CD14-positive monocyte (primary cell): ENCODE results near the gene LRRC3. TPM values are rescaled to one million over a fixed set of nuclear protein-coding genes. Genes with fewer than 3 reads are reported as not detected.

ENCODE experiments used
- DNase-seq, 3 donors: peaks; one replicate each; pipeline ENCODE4 v3.0.0-alpha.2; 2011 to 2022
- H2AFZ ChIP-seq: 2 replicates; pipeline ENCODE4 v1.6.0; 2012; ENCODE audit warnings: mild to moderate bottlenecking, low read depth, low read length, inconsistent platforms; ENCODE audit not compliant: insufficient read depth, poor library complexity, severe bottlenecking
- H3K27ac ChIP-seq, 2 donors: 1 replicate in 1 of 2; 2 replicates in 1 of 2; pipeline ENCODE4 v1.5.1; 2012 to 2013; ENCODE audit warnings: low read length in 2 of 2, control low read depth in 1 of 2, inconsistent platforms in 1 of 2, low read depth in 1 of 2, mild to moderate bottlenecking in 1 of 2
- H3K27me3 ChIP-seq, 2 donors: one replicate each; pipeline versions ENCODE4 v1.6.0 to v1.6.1; 2011 to 2013; ENCODE audit warnings: low read length in 2 of 2; ENCODE audit not compliant: control insufficient read depth in 2 of 2, insufficient read depth in 2 of 2
- H3K36me3 ChIP-seq, 2 donors: replicated peaks in 1 of 2; 1 replicate in 1 of 2; 2 replicates in 1 of 2; pipeline versions ENCODE4 v1.5.1 to v1.6.1; 2012 to 2013; ENCODE audit warnings: low read length in 2 of 2, control low read depth in 1 of 2, inconsistent platforms in 1 of 2, mild to moderate bottlenecking in 1 of 2; ENCODE audit not compliant: insufficient read depth in 2 of 2, control insufficient read depth in 1 of 2
- H3K4me1 ChIP-seq, 2 donors: 1 replicate in 1 of 2; 2 replicates in 1 of 2; pipeline versions ENCODE4 v1.5.1 to v1.6.1; 2012 to 2013; ENCODE audit warnings: low read length in 2 of 2, control low read depth in 1 of 2, inconsistent platforms in 1 of 2, mild to moderate bottlenecking in 1 of 2, moderate library complexity in 1 of 2; ENCODE audit not compliant: insufficient read depth in 2 of 2, control insufficient read depth in 1 of 2
- H3K4me2 ChIP-seq: replicated peaks from 2 replicates; pipeline ENCODE3; 2012; ENCODE audit warnings: low read length, moderate library complexity, mild to moderate bottlenecking; ENCODE audit not compliant: poor library complexity, severe bottlenecking; ENCODE audit errors: extremely low read depth
- H3K4me3 ChIP-seq, 3 experiments: fragments of 200-600 bp in 1 of 3; sonication (generic) in 1 of 3; replicated peaks in 1 of 3; 1 replicate in 2 of 3; 2 replicates in 1 of 3; pipeline ENCODE4 v1.5.1; 2011 to 2013; ENCODE audit warnings: low read length in 3 of 3, mild to moderate bottlenecking in 3 of 3, control low read depth in 2 of 3, low read depth in 2 of 3, inconsistent platforms in 1 of 3, moderate library complexity in 1 of 3
- H3K79me2 ChIP-seq: 2 replicates; pipeline ENCODE4 v1.6.0; 2012; ENCODE audit warnings: mild to moderate bottlenecking, control low read depth, inconsistent platforms, low read length, moderate library complexity; ENCODE audit not compliant: insufficient read depth
- H3K9ac ChIP-seq: 2 replicates; pipeline ENCODE4 v1.6.0; 2017; ENCODE audit warnings: low read length, mild to moderate bottlenecking; ENCODE audit not compliant: insufficient read depth, poor library complexity, severe bottlenecking
- H3K9me3 ChIP-seq, 2 donors: replicated peaks in 1 of 2; 1 replicate in 1 of 2; 2 replicates in 1 of 2; pipeline versions ENCODE4 v1.5.1 to v1.6.1; 2012 to 2013; ENCODE audit warnings: low read length in 2 of 2, control low read depth in 1 of 2; ENCODE audit not compliant: control insufficient read depth in 1 of 2, insufficient read depth in 1 of 2
- H4K20me1 ChIP-seq: 2 replicates; pipeline ENCODE4 v1.6.0; 2012; ENCODE audit warnings: mild to moderate bottlenecking, low read length, control low read depth, moderate library complexity; ENCODE audit not compliant: insufficient read depth
- H3K27ac Mint-ChIP-seq, 7 donors: one replicate each; pipeline ENCODE4 v1.8.0; 2020; ENCODE audit warnings: mild to moderate bottlenecking in 7 of 7, mixed read lengths in 7 of 7, moderate library complexity in 6 of 7, inconsistent platforms in 2 of 7
- H3K27me3 Mint-ChIP-seq, 3 donors: one replicate each; pipeline ENCODE4 v1.8.0; 2021 to 2022; ENCODE audit warnings: low read depth in 3 of 3, mild to moderate bottlenecking in 3 of 3, mixed read lengths in 3 of 3, moderate library complexity in 3 of 3, inconsistent platforms in 1 of 3
- H3K36me3 Mint-ChIP-seq, 2 donors: one replicate each; pipeline ENCODE4 v1.8.0; 2020; ENCODE audit warnings: mixed read lengths in 2 of 2, inconsistent platforms in 1 of 2, mild to moderate bottlenecking in 1 of 2
- H3K4me1 Mint-ChIP-seq: one replicate; pipeline ENCODE4 v1.8.0; 2020; ENCODE audit warnings: mild to moderate bottlenecking, mixed read lengths
- H3K4me3 Mint-ChIP-seq, 2 donors: one replicate each; pipeline ENCODE4 v1.8.0; 2020; ENCODE audit warnings: mild to moderate bottlenecking in 2 of 2, mixed read lengths in 2 of 2, moderate library complexity in 1 of 2
- H3K9me3 Mint-ChIP-seq, 7 donors: one replicate each; pipeline ENCODE4 v1.8.0; 2020 to 2022; ENCODE audit warnings: mixed read lengths in 7 of 7, mild to moderate bottlenecking in 6 of 7, moderate library complexity in 6 of 7, inconsistent platforms in 2 of 7
- WGBS: methylation state at CpG from one replicate; pipeline ENCODE4 v1.1.5; 2013; ENCODE audit warnings: missing lambda C conversion rate; ENCODE audit not compliant: insufficient coverage; 5-methylcytosine and 5-hydroxymethylcytosine counted together
- intact Hi-C, 2 donors: fragments of 100-400 bp; cut with micrococcal nuclease; formaldehyde crosslinking; loops; one replicate each; pipeline versions ENCODE4 v1.15.0 to v1.15.1; 2023
- polyA plus RNA-seq, 3 donors: library from polyadenylated mRNA; depleted of rRNA in 1 of 3; unstranded in 2 of 3; stranded (reverse) in 1 of 3; fragments of 300-500 nt in 2 of 3; fragments of >200 nt in 1 of 3; fragmentation: Illumina TruSeq in 2 of 3; gene quantifications; 1 replicate in 2 of 3; 2 replicates in 1 of 3; pipeline ENCODE4 v1.2.3, GENCODE V29; 2012 to 2021
- TF ChIP-seq, protein P1 (sequence below): fragments of 200-600 bp; IDR thresholded peaks from one replicate; pipeline ENCODE4 v1.8.0; 2022; ENCODE audit warnings: antibody characterized with exemption, mild to moderate bottlenecking

The LRRC3 gene
- polyA plus RNA-seq, 3 donors: 0.30 to 0.59 (median 0.41) TPM

- H3K36me3 Mint-ChIP-seq: no peaks in the 10 kb centered on the region
- Histone ChIP-seq H4K20me1 (no peaks in the 10 kb centered on the region), H3K79me2 (no peaks in the 10 kb centered on the region), H3K4me3 (no peak overlapping the region), H3K4me1 (peaks cover 9 to 23% of the 10 kb centered on the region in 2 donors), H3K4me2 (no peak overlapping the region), H3K27me3 (peaks cover 0 to 3% of the 10 kb centered on the region in 2 donors), H2AFZ (no peak overlapping the region), H3K27ac (no peak overlapping the region), H3K36me3 (no peaks in the 10 kb centered on the region), H3K9ac (no peak overlapping the region), H3K9me3 (peaks cover 0 to 5% of the 10 kb centered on the region in 2 donors)
- WGBS: 85% methylated on average over 4 of the region's 9 CpGs
- H3K27me3 Mint-ChIP-seq: peaks cover 4 to 20% (median 10%) of the 10 kb centered on the region in 3 donors
- peaks cover 0 to 8% (median 5%) of the 10 kb centered on the region in 7 donors for H3K9me3 Mint-ChIP-seq
- TF ChIP-seq, protein P1, sequence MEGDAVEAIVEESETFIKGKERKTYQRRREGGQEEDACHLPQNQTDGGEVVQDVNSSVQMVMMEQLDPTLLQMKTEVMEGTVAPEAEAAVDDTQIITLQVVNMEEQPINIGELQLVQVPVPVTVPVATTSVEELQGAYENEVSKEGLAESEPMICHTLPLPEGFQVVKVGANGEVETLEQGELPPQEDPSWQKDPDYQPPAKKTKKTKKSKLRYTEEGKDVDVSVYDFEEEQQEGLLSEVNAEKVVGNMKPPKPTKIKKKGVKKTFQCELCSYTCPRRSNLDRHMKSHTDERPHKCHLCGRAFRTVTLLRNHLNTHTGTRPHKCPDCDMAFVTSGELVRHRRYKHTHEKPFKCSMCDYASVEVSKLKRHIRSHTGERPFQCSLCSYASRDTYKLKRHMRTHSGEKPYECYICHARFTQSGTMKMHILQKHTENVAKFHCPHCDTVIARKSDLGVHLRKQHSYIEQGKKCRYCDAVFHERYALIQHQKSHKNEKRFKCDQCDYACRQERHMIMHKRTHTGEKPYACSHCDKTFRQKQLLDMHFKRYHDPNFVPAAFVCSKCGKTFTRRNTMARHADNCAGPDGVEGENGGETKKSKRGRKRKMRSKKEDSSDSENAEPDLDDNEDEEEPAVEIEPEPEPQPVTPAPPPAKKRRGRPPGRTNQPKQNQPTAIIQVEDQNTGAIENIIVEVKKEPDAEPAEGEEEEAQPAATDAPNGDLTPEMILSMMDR: no peak
- H3K27ac Mint-ChIP-seq: no peak overlapping the region
- intact Hi-C loops: loop anchor here in 1 of 2 donors (5.0 kb wide), 1 partner anchor 284 kb away; no protein-coding TSS in a partner anchor
- H3K4me3 Mint-ChIP-seq: no peak overlapping the region
- peaks cover 6% of the 10 kb centered on the region for H3K4me1 Mint-ChIP-seq
- no peak for DNase-seq
These were observed 53.1 kb downstream of the LRRC3 start for GRCh38 chr21:44508426-44508710.

GRCh38 chr21:44508711-44509445 is 53.6 kb downstream of the LRRC3 start:
- H2AFZ ChIP-seq: no peak overlapping the region
- TF ChIP-seq, protein P1: no peak
- Mint-ChIP-seq H3K36me3 (no peaks in the 10 kb centered on the region), H3K27ac (no peak overlapping the region), H3K27me3 (peaks cover 4 to 18% (median 10%) of the 10 kb centered on the region in 3 donors), H3K4me1 (peaks cover 4% of the 10 kb centered on the region), H3K9me3 (peaks cover 0 to 4% (median 3%) of the 10 kb centered on the region in 7 donors), H3K4me3 (no peak overlapping the region)
- no peak overlapping the region for H3K27ac ChIP-seq
- H3K9ac ChIP-seq: no peak overlapping the region
- H4K20me1 ChIP-seq: no peaks in the 10 kb centered on the region
- H3K4me1 ChIP-seq: peaks cover 9 to 19% of the 10 kb centered on the region in 2 donors
- H3K79me2 ChIP-seq: no peaks in the 10 kb centered on the region
- peaks cover 0 to 4% of the 10 kb centered on the region in 2 donors for H3K9me3 ChIP-seq
- no peak for DNase-seq
- H3K27me3 ChIP-seq: peaks cover 0 to 3% of the 10 kb centered on the region in 2 donors
- H3K4me2 ChIP-seq: no peak overlapping the region
- H3K4me3 ChIP-seq: no peak overlapping the region
- no peaks in the 10 kb centered on the region for H3K36me3 ChIP-seq
- WGBS: 92% methylated on average over 17 of the region's 30 CpGs
- intact Hi-C loops: loop anchor here in 1 of 2 donors (5.0 kb wide), 1 partner anchor 283 kb away; no protein-coding TSS in a partner anchor
